ENCODE results near the gene CTXN1.

Gene CTXN1

DNA sequence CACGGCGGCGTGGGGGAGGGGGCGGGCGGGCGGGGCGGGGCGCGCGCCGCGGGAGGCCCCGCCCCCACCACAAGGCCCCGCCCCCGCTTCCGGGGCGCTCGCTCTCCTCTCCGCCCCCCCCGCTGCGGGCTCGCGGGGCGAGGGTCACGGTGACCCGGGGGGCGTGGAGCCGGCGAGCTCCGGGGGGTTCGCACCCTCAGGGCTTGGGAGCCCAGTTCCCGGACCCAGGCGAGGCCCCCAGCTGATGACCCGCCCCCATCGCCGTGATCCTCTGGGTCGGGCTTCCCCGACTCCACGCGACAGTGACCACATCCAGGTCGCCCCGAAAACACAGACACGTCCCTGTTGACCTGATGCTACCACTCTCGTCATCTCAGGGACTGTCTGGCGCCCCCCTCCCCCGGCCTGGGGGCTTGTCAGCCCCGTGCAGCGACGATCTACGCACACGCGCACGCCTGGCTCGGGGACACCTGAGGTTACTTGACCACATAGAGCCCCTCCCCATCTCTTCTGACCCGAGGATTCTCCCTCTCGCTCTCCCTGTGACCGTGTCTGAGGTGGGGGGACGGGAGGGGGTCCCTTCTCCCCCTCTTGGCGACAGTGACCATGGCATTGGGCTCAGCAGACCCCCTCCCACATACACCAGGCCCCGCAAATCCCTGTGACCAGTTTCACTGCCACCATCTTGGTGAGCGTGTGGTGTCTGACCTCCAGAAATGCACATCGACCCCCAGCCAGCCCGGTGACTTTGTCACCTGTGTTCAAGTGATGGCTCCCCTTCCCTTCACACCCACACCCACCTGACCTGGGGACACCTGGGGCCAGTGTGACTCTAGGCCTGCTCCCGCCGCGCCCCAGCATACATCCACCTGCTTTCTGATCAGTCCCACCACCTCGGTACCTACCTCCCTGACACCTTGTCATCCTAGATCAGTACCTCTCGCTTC, 21.6 kb downstream of the CTXN1 start:
- TF ChIP-seq, protein P1, sequence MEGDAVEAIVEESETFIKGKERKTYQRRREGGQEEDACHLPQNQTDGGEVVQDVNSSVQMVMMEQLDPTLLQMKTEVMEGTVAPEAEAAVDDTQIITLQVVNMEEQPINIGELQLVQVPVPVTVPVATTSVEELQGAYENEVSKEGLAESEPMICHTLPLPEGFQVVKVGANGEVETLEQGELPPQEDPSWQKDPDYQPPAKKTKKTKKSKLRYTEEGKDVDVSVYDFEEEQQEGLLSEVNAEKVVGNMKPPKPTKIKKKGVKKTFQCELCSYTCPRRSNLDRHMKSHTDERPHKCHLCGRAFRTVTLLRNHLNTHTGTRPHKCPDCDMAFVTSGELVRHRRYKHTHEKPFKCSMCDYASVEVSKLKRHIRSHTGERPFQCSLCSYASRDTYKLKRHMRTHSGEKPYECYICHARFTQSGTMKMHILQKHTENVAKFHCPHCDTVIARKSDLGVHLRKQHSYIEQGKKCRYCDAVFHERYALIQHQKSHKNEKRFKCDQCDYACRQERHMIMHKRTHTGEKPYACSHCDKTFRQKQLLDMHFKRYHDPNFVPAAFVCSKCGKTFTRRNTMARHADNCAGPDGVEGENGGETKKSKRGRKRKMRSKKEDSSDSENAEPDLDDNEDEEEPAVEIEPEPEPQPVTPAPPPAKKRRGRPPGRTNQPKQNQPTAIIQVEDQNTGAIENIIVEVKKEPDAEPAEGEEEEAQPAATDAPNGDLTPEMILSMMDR (IDR thresholded peaks at IDR 0.05; ENCODE audit: borderline replicate concordance, control extremely low read depth, extremely low read depth, insufficient read depth, missing control alignments) = no peak
- peak; percentile 86 for DNase-seq (ENCODE audit: low spot score)
- in situ Hi-C loops (cut with MboI; ENCODE audit: low sequenced_read_pairs, unreplicated experiment) = no loop called here

DNA sequence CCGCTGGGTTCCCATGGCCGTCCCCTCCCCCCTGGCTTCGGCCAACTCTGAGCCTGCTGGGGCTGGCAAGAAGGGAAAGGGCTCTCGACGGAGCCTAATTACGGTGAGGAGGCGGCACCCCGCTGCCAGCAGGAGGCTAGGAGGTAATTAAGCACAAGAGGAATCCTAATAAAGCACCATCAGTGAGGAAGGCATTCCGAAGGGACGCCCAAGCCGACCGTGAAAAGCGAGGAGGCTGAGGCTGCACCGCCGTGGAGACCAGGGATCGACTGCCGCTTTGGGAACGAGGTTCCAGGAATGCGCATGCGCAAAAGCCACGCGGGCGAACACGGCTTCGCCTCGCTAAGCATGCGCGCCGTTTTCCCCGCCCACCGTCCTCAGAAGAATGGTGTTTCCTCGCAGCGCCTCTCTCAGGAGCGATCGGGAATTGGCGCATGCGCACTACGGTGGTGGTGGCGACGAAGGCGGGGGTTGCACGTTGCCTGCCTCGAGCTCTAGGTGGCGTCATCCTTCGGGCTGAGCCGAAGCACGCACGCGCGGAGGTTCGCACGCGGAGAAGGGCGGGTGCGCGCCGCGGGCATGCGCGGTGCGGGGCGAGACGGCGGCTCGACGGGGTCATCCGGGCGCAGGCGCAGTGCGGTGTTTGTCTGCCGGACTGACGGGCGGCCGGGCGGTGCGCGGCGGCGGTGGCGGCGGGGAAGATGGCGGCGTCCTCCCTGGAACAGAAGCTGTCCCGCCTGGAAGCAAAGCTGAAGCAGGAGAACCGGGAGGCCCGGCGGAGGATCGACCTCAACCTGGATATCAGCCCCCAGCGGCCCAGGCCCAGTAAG, 22.5 kb downstream of the CTXN1 start, which contains the start of gene MAP2K7:
TSS of gene MAP2K7 (plus strand) at position 634 of the 830 bp plus-strand sequence. CDS start at position 702, 68 bp downstream.
- peak; percentile 100 for DNase-seq (ENCODE audit: low spot score)
- TF ChIP-seq, protein P1 (IDR thresholded peaks at IDR 0.05; ENCODE audit: borderline replicate concordance, control extremely low read depth, extremely low read depth, insufficient read depth, missing control alignments) = peak; percentile 91
- in situ Hi-C loops (cut with MboI; ENCODE audit: low sequenced_read_pairs, unreplicated experiment) = no loop called here

DNA sequence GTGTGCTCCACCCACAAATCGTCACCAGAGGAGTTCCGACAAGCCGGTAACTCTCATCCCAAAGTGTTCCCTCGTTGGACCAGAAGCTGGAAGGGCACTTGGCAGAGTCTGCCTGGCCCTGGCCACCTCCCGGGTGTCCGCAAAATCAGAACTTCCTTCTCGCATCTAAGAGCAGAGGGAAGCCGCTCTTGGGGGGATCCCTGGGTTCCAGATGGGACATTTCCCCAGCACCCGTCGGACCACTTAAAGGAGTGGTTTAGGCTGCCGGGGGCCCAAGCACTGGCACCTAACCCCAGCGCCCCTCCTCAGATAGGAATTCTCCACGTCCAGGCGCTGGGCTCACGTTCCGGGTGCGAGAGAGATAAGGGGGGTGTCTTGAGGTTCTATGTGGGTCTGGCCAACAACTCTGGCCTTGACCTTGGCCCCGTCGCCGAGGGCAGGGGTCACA, 23.1 kb downstream of the CTXN1 start:
- in situ Hi-C loops (cut with MboI; ENCODE audit: low sequenced_read_pairs, unreplicated experiment) = no loop called here
- TF ChIP-seq, protein P1 (IDR thresholded peaks at IDR 0.05; ENCODE audit: borderline replicate concordance, control extremely low read depth, extremely low read depth, insufficient read depth, missing control alignments) = no peak
- DNase-seq (ENCODE audit: low spot score) = no peak

DNA sequence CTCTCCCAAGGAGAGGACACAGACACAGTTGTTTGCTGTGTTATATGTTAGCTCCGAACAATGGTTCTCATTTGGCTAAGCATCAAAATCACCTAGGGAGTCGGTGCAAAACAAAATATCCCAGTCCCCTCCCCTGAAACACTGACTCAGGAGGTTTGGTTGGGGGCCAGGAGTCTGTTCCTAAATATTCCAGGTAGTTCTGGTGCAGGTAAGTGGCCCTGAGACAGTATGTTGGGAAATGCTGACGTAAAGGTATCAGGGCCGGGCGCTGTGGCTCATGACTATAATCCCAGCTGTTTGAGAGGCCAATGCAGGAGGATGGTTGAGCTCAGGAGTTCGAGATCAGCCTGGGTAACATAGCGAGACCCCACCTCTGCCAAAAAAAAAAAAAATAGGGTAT, 24.6 kb downstream of the CTXN1 start:
- TF ChIP-seq, protein P1 (IDR thresholded peaks at IDR 0.05; ENCODE audit: borderline replicate concordance, control extremely low read depth, extremely low read depth, insufficient read depth, missing control alignments) = no peak
- in situ Hi-C loops (cut with MboI; ENCODE audit: low sequenced_read_pairs, unreplicated experiment) = no loop called here
- DNase-seq (ENCODE audit: low spot score) = no peak

DNA sequence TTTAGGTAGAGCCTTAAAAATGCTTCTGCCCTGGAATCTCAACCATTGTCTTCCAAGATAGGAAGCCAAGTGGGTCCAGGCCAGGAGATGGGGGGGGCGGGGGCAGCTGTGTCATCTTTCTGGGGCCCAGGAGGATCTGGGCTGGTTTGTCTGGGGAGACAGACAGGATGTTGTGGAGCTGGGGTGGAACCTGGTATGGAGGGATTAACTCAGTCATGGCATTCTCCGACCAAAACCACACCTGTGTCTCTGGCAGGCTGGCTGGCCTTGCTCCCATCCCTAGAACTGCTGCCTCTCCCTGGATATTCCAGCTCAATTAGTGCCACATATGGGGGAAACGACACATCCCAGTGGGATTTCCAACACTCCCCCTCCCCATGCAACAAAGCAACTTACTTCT, 25.0 kb downstream of the CTXN1 start:
- TF ChIP-seq, protein P1 (IDR thresholded peaks at IDR 0.05; ENCODE audit: borderline replicate concordance, control extremely low read depth, extremely low read depth, insufficient read depth, missing control alignments) = no peak
- no peak for DNase-seq (ENCODE audit: low spot score)
- in situ Hi-C loops (cut with MboI; ENCODE audit: low sequenced_read_pairs, unreplicated experiment) = no loop called here

DNA sequence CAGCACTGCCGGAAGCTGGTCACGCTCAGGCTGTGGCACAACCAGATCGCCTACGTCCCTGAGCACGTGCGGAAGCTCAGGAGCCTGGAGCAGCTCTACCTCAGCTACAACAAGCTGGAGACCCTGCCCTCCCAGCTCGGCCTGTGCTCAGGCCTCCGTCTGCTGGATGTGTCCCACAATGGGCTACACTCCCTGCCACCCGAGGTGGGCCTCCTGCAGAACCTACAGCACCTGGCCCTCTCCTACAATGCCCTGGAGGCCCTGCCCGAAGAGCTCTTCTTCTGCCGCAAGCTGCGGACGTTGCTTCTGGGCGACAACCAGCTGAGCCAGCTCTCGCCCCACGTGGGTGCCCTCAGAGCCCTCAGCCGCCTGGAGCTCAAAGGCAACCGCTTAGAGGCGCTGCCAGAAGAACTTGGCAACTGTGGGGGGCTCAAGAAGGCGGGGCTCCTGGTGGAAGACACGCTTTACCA, 25.5 kb downstream of the CTXN1 start:
- no peak for DNase-seq (ENCODE audit: low spot score)
- TF ChIP-seq, protein P1 (IDR thresholded peaks at IDR 0.05; ENCODE audit: borderline replicate concordance, control extremely low read depth, extremely low read depth, insufficient read depth, missing control alignments) = no peak
- in situ Hi-C loops (cut with MboI; ENCODE audit: low sequenced_read_pairs, unreplicated experiment) = no loop called here

Data from GM13976 (cell line).